Trophoblast cell (in vitro differentiated cells and primary cell): ENCODE measurements around the gene NLRP3.

Source experiments
- DNase-seq, 2 donors: peaks; one replicate each; pipeline ENCODE4 v3.0.0-alpha.2; 2016
- H2AFZ ChIP-seq: 2 replicates; pipeline ENCODE4 v1.6.1; 2013; ENCODE audit warnings: low read length, moderate library complexity, mild to moderate bottlenecking; ENCODE audit not compliant: insufficient read depth, poor library complexity
- H2AK5ac ChIP-seq: 2 replicates; pipeline ENCODE4 v1.6.1; 2013; ENCODE audit warnings: mild to moderate bottlenecking, low read length
- H2BK120ac ChIP-seq: 2 replicates; pipeline ENCODE4 v1.6.1; 2013; ENCODE audit warnings: low read length, mild to moderate bottlenecking, moderate library complexity; ENCODE audit not compliant: insufficient read depth, poor library complexity
- H2BK12ac ChIP-seq: 2 replicates; pipeline ENCODE4 v1.6.1; 2013; ENCODE audit warnings: mild to moderate bottlenecking, low read length, moderate library complexity
- H2BK5ac ChIP-seq: 2 replicates; pipeline ENCODE4 v1.6.1; 2013; ENCODE audit warnings: low read length, low read depth, moderate library complexity, mild to moderate bottlenecking; ENCODE audit not compliant: poor library complexity
- H3K14ac ChIP-seq: 2 replicates; pipeline ENCODE4 v1.6.1; 2013; ENCODE audit warnings: mild to moderate bottlenecking, low read length
- H3K18ac ChIP-seq: 2 replicates; pipeline ENCODE4 v1.6.1; 2013; ENCODE audit warnings: mild to moderate bottlenecking, low read length
- H3K23ac ChIP-seq: 2 replicates; pipeline ENCODE4 v1.6.1; 2013; ENCODE audit warnings: low read length
- H3K27ac ChIP-seq: 2 replicates; pipeline ENCODE4 v1.5.1; 2013; ENCODE audit warnings: low read depth, mild to moderate bottlenecking, inconsistent platforms, low read length, moderate library complexity
- H3K27me3 ChIP-seq: 2 replicates; pipeline ENCODE4 v1.6.1; 2013; ENCODE audit warnings: inconsistent platforms, mild to moderate bottlenecking, low read length, moderate library complexity; ENCODE audit not compliant: insufficient read depth
- H3K36me3 ChIP-seq, 2 experiments: 1 replicate in 1 of 2; 2 replicates in 1 of 2; pipeline ENCODE4 v1.6.1; 2013; ENCODE audit warnings: low read length in 2 of 2, mild to moderate bottlenecking in 2 of 2, moderate library complexity in 1 of 2; ENCODE audit not compliant: insufficient read depth in 2 of 2, control insufficient read depth in 1 of 2
- H3K4ac ChIP-seq: 2 replicates; pipeline ENCODE4 v1.6.1; 2013; ENCODE audit warnings: low read depth, mild to moderate bottlenecking, low read length, moderate library complexity
- H3K4me1 ChIP-seq, 2 experiments: 1 replicate in 1 of 2; 2 replicates in 1 of 2; pipeline ENCODE4 v1.6.1; 2013; ENCODE audit warnings: low read length in 2 of 2, mild to moderate bottlenecking in 2 of 2, moderate library complexity in 1 of 2; ENCODE audit not compliant: insufficient read depth in 2 of 2, control insufficient read depth in 1 of 2
- H3K4me2 ChIP-seq: 2 replicates; pipeline ENCODE4 v1.6.1; 2013; ENCODE audit warnings: inconsistent platforms, mild to moderate bottlenecking, low read length, moderate library complexity
- H3K4me3 ChIP-seq: 2 replicates; pipeline ENCODE4 v1.5.1; 2013; ENCODE audit warnings: mild to moderate bottlenecking, low read depth, low read length, inconsistent platforms
- H3K79me1 ChIP-seq: one replicate; pipeline ENCODE4 v1.6.1; 2013; ENCODE audit warnings: low read length
- H3K79me2 ChIP-seq: 2 replicates; pipeline ENCODE4 v1.6.1; 2013; ENCODE audit warnings: low read length, mild to moderate bottlenecking; ENCODE audit not compliant: control insufficient read depth, insufficient read depth, poor library complexity
- H3K9ac ChIP-seq: 2 replicates; pipeline ENCODE4 v1.6.1; 2013; ENCODE audit warnings: mild to moderate bottlenecking, low read length
- H3K9me3 ChIP-seq: 2 replicates; pipeline ENCODE4 v1.6.1; 2013; ENCODE audit warnings: low read depth, mild to moderate bottlenecking, control low read depth, inconsistent platforms, low read length; ENCODE audit not compliant: insufficient read depth
- H4K12ac ChIP-seq: 2 replicates; pipeline ENCODE4 v1.6.1; 2013; ENCODE audit warnings: low read depth, mild to moderate bottlenecking, low read length, moderate library complexity
- H4K8ac ChIP-seq: 2 replicates; pipeline ENCODE4 v1.6.1; 2013; ENCODE audit warnings: low read depth, mild to moderate bottlenecking, low read length, moderate library complexity
- H4K91ac ChIP-seq: one replicate; pipeline ENCODE4 v1.6.1; 2013; ENCODE audit warnings: low read depth, mild to moderate bottlenecking, low read length, moderate library complexity
- WGBS: extraction: QIAGEN DNeasy Blood & Tissue Kit; methylation state at CpG from one replicate; pipeline ENCODE4 v1.1.7; 2013; ENCODE audit warnings: missing lambda C conversion rate; ENCODE audit not compliant: insufficient read length, insufficient coverage; ENCODE audit errors: extremely low coverage; 5-methylcytosine and 5-hydroxymethylcytosine counted together

The NLRP3 gene

GRCh38 chr1:247471445-247472016 is 55.6 kb downstream of the NLRP3 start:
- Histone ChIP-seq H3K14ac (peak overlapping the region; percentile 87), H3K9ac (no peak overlapping the region), H3K27ac (no peak overlapping the region), H3K4me1 (peaks cover 2 to 6% of the 10 kb centered on the region in 2 experiments), H3K4me2 (no peak overlapping the region), H3K79me1 (peaks cover 19% of the 10 kb centered on the region), H4K8ac (peak overlapping the region; percentile 84), H3K4ac (peak overlapping the region; percentile 36), H3K18ac (peak overlapping the region; percentile 93), H3K4me3 (no peak overlapping the region), H3K9me3 (no peaks in the 10 kb centered on the region), H2BK120ac (peak overlapping the region; percentile 84), H4K91ac (peak overlapping the region; percentile 85), H4K12ac (peak overlapping the region; percentile 87), H3K79me2 (no peaks in the 10 kb centered on the region), H3K27me3 (no peaks in the 10 kb centered on the region), H2BK5ac (peak overlapping the region; percentile 19), H3K36me3 (no peaks in the 10 kb centered on the region), H3K23ac (no peak overlapping the region), H2AK5ac (peak overlapping the region; percentile 99), H2BK12ac (peak overlapping the region; percentile 99), H2AFZ (no peak overlapping the region)
- no peak for DNase-seq
- WGBS = no CpG with 5 or more reads among the region's 12 CpGs

GRCh38 chr1:247472035-247472434 is 56.1 kb downstream of the NLRP3 start:
- H2BK120ac ChIP-seq = no peak overlapping the region
- H4K91ac ChIP-seq = no peak overlapping the region
- no peak overlapping the region for H3K23ac ChIP-seq
- no peak for DNase-seq
- peaks cover 23% of the 10 kb centered on the region for H3K79me1 ChIP-seq
- H3K9me3 ChIP-seq = no peaks in the 10 kb centered on the region
- no peak overlapping the region for H3K4me2 ChIP-seq
- no peak overlapping the region for H3K27ac ChIP-seq
- peaks cover under 1 to 6% of the 10 kb centered on the region in 2 experiments for H3K4me1 ChIP-seq
- H3K9ac ChIP-seq = no peak overlapping the region
- WGBS = no CpG with 5 or more reads among the region's 1 CpG
- H2BK12ac ChIP-seq = no peak overlapping the region
- H3K79me2 ChIP-seq = no peaks in the 10 kb centered on the region
- H3K18ac ChIP-seq = no peak overlapping the region
- no peaks in the 10 kb centered on the region for H3K27me3 ChIP-seq
- no peak overlapping the region for H3K14ac ChIP-seq
- no peaks in the 10 kb centered on the region for H3K36me3 ChIP-seq
- H3K4me3 ChIP-seq = no peak overlapping the region
- no peak overlapping the region for H2AFZ ChIP-seq
- no peak overlapping the region for H4K12ac ChIP-seq
- H2AK5ac ChIP-seq = no peak overlapping the region
- H2BK5ac ChIP-seq = no peak overlapping the region
- no peak overlapping the region for H3K4ac ChIP-seq
- no peak overlapping the region for H4K8ac ChIP-seq

- Histone ChIP-seq H2BK5ac (no peak overlapping the region), H3K4me3 (no peak overlapping the region), H2BK12ac (peak overlapping the region; percentile 46), H2BK120ac (peak overlapping the region; percentile 3), H3K4ac (peak overlapping the region; percentile 1), H3K27me3 (no peaks in the 10 kb centered on the region), H3K79me1 (peaks cover 31% of the 10 kb centered on the region), H3K9ac (no peak overlapping the region), H3K36me3 (no peaks in the 10 kb centered on the region), H4K12ac (no peak overlapping the region), H3K23ac (no peak overlapping the region), H3K4me1 (peaks cover 0 to 6% of the 10 kb centered on the region in 2 experiments), H3K18ac (no peak overlapping the region), H4K8ac (no peak overlapping the region), H2AFZ (no peak overlapping the region), H3K9me3 (no peaks in the 10 kb centered on the region), H3K27ac (no peak overlapping the region), H3K4me2 (no peak overlapping the region), H3K79me2 (no peaks in the 10 kb centered on the region), H3K14ac (no peak overlapping the region), H2AK5ac (no peak overlapping the region), H4K91ac (no peak overlapping the region)
- DNase-seq = no peak
- no CpG with 5 or more reads among the region's 3 CpGs for WGBS
Observed at GRCh38 chr1:247474367-247474766, 58.4 kb downstream of the NLRP3 start.

- Histone ChIP-seq H3K4me3 (no peak overlapping the region), H3K14ac (peak overlapping the region; percentile 91), H3K4ac (peak overlapping the region; percentile 67), H3K79me2 (no peaks in the 10 kb centered on the region), H3K9me3 (no peaks in the 10 kb centered on the region), H3K4me2 (no peak overlapping the region), H3K23ac (no peak overlapping the region), H2AK5ac (no peak overlapping the region), H4K91ac (peak overlapping the region; percentile 99), H3K9ac (no peak overlapping the region), H3K27me3 (no peaks in the 10 kb centered on the region), H2AFZ (peak overlapping the region; percentile 81), H4K8ac (peak overlapping the region; percentile 90), H3K27ac (peak overlapping the region; percentile 97), H3K18ac (peak overlapping the region; percentile 98), H3K4me1 (peaks cover 0 to 6% of the 10 kb centered on the region in 2 experiments), H3K79me1 (peaks cover 36% of the 10 kb centered on the region), H4K12ac (no peak overlapping the region), H2BK12ac (peak overlapping the region; percentile 99), H2BK120ac (peak overlapping the region; percentile 98), H3K36me3 (no peaks in the 10 kb centered on the region), H2BK5ac (peak overlapping the region; percentile 98)
- no CpG with 5 or more reads among the region's 2 CpGs for WGBS
- no peak for DNase-seq
Observed at GRCh38 chr1:247475793-247476192, 59.8 kb downstream of the NLRP3 start.
